Subcutaneous abdominal adipose tissue (tissue), 5 donors: Measurements from ENCODE around the gene LRRC2.

Experiments
- H3K27ac ChIP-seq: one replicate; pipeline ENCODE4 v1.7.0; 2013; ENCODE audit warnings: low read depth, mild to moderate bottlenecking, inconsistent platforms, low read length, moderate library complexity
- H3K27me3 ChIP-seq, 5 donors: one replicate each; pipeline ENCODE4 v1.7.0; 2013; ENCODE audit warnings: low read length in 5 of 5, inconsistent platforms in 1 of 5; ENCODE audit not compliant: control insufficient read depth in 5 of 5, insufficient read depth in 4 of 5
- H3K36me3 ChIP-seq, 5 donors: one replicate each; pipeline ENCODE4 v1.7.0; 2013; ENCODE audit warnings: low read length in 5 of 5; ENCODE audit not compliant: control insufficient read depth in 5 of 5, insufficient read depth in 5 of 5
- H3K4me1 ChIP-seq, 5 donors: one replicate each; pipeline ENCODE4 v1.7.0; 2013; ENCODE audit warnings: low read length in 5 of 5, mild to moderate bottlenecking in 3 of 5, moderate library complexity in 1 of 5; ENCODE audit not compliant: control insufficient read depth in 5 of 5, insufficient read depth in 5 of 5
- H3K4me3 ChIP-seq, 5 donors: one replicate each; pipeline ENCODE4 v1.7.0; 2013; ENCODE audit warnings: low read length in 5 of 5, low read depth in 1 of 5
- H3K9ac ChIP-seq, 5 donors: one replicate each; pipeline ENCODE4 v1.7.0; 2013; ENCODE audit warnings: low read length in 5 of 5, mild to moderate bottlenecking in 4 of 5, moderate library complexity in 3 of 5
- H3K9me3 ChIP-seq, 5 donors: one replicate each; pipeline ENCODE4 v1.7.0; 2013; ENCODE audit warnings: low read length in 5 of 5; ENCODE audit not compliant: control insufficient read depth in 5 of 5
- donor health status: healthy.
- donor health status: healthy.
- donor health status: healthy.
- donor health status: healthy.
- donor health status: healthy.

The LRRC2 gene

DNA sequence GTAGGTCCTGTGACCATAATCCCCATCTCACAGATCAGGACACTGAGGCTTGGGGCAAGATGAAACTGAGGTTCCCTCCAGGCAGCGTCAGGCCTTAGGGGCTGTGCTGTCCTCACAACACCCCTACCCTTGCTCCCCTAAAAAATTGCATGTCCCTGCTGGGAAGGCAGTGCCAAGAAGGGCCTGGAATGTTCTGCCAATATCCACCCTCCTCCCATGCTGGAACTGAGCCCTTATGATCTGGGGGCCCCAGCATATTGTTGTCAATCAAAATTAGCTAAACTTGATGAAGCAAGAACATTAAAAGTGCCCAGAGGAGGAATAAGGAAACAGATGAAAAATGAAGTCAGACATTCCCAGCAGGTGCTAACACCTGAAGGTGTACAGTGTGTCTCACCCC lies 81.7 kb downstream of the LRRC2 start:
- H3K9me3 ChIP-seq = no peaks in the 10 kb centered on the region
- no peaks in the 10 kb centered on the region for H3K36me3 ChIP-seq
- H3K27ac ChIP-seq = no peak overlapping the region
- H3K27me3 ChIP-seq = no peaks in the 10 kb centered on the region
- H3K4me3 ChIP-seq = no peak overlapping the region
- peaks cover 0 to 6% (median 5%) of the 10 kb centered on the region in 5 donors for H3K4me1 ChIP-seq
- H3K9ac ChIP-seq = no peak overlapping the region

GRCh38 chr3:46483825-46484224 lies 82.3 kb downstream of the LRRC2 start:
- Histone ChIP-seq H3K27ac (no peak overlapping the region), H3K9ac (no peak overlapping the region), H3K4me3 (no peak overlapping the region), H3K9me3 (no peaks in the 10 kb centered on the region), H3K36me3 (no peaks in the 10 kb centered on the region), H3K4me1 (peaks cover 0 to 3% (median 2%) of the 10 kb centered on the region in 5 donors), H3K27me3 (no peaks in the 10 kb centered on the region)

- H3K4me1 ChIP-seq = no peaks in the 10 kb centered on the region
- no peaks in the 10 kb centered on the region for H3K36me3 ChIP-seq
- no peak overlapping the region for H3K27ac ChIP-seq
- no peak overlapping the region for H3K9ac ChIP-seq
- peaks cover 0 to 3% (median 0%) of the 10 kb centered on the region in 5 donors for H3K27me3 ChIP-seq
- H3K9me3 ChIP-seq = no peaks in the 10 kb centered on the region
- H3K4me3 ChIP-seq = no peak overlapping the region
Observed at GRCh38 chr3:46482632-46483350, 83.3 kb downstream of the LRRC2 start.

GRCh38 chr3:46481636-46482035 lies 84.5 kb downstream of the LRRC2 start:
- H3K27me3 ChIP-seq = peaks cover 0 to 3% (median 0%) of the 10 kb centered on the region in 5 donors
- H3K27ac ChIP-seq = no peak overlapping the region
- H3K4me1 ChIP-seq = no peaks in the 10 kb centered on the region
- H3K36me3 ChIP-seq = no peaks in the 10 kb centered on the region
- H3K9me3 ChIP-seq = no peaks in the 10 kb centered on the region
- no peak overlapping the region for H3K4me3 ChIP-seq
- H3K9ac ChIP-seq = no peak overlapping the region

- peaks cover 0 to 3% (median 0%) of the 10 kb centered on the region in 5 donors for H3K27me3 ChIP-seq
- no peaks in the 10 kb centered on the region for H3K9me3 ChIP-seq
- H3K4me1 ChIP-seq = no peaks in the 10 kb centered on the region
- no peaks in the 10 kb centered on the region for H3K36me3 ChIP-seq
- H3K9ac ChIP-seq = no peak overlapping the region
- H3K27ac ChIP-seq = no peak overlapping the region
- H3K4me3 ChIP-seq = no peak overlapping the region
Observed at GRCh38 chr3:46480491-46481195, 85.5 kb downstream of the LRRC2 start.

DNA sequence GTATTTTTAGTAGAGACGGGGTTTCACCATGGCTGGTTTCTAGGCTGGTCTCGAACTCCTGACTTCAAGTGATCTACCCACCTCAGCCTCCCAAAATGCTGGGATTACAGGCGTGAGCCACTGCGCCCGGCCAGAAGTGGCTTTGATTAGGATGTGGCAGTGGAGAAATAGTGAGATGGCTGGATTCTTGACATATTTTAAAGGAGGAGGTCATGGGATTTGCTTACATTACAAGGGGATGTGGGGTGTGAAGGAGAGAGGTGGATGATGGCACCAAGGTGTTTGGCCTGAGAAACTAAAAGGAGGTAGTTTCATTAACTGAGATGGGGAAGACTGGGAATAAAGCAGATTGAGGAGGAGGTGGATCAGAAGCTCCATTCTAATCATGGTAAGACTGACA lies 86.4 kb downstream of the LRRC2 start:
- Histone ChIP-seq H3K4me3 (no peak overlapping the region), H3K36me3 (no peaks in the 10 kb centered on the region), H3K4me1 (no peaks in the 10 kb centered on the region), H3K9me3 (peaks cover 0 to 7% (median 3%) of the 10 kb centered on the region in 5 donors), H3K27me3 (peaks cover 0 to 3% (median 0%) of the 10 kb centered on the region in 5 donors), H3K9ac (no peak overlapping the region), H3K27ac (no peak overlapping the region)

- H3K27ac ChIP-seq = no peak overlapping the region
Observed at GRCh38 chr3:46479021-46479420, 87.1 kb downstream of the LRRC2 start.

DNA sequence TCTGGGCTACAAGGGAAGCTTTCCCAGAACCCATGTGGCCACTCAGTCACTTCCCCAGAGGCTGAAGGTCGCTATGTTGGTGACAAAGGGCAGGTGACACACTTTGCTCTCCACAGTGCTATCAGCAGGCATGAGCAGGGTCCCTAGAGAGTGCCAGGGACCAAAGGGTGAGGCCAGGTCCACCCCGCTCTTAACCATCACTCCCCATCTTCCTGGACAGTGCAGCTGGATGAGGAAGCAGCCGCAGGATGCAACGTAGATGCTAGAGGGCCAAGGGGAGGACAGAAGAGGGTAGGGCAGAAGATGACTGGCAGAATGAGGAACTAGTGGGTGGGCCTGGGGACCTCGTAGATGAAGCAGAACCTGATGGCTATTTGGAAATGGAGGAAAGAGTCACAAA lies 87.8 kb downstream of the LRRC2 start:
- Histone ChIP-seq H3K4me3 (no peak overlapping the region), H3K9ac (no peak overlapping the region), H3K27ac (no peak overlapping the region), H3K27me3 (peaks cover 0 to 3% (median 0%) of the 10 kb centered on the region in 5 donors), H3K9me3 (peaks cover 0 to 9% (median 3%) of the 10 kb centered on the region in 5 donors), H3K4me1 (no peaks in the 10 kb centered on the region), H3K36me3 (no peaks in the 10 kb centered on the region)

More at GRCh38 chr3:46479021-46479420, 87.1 kb downstream of the LRRC2 start:
- Histone ChIP-seq H3K9me3 (peaks cover 0 to 9% (median 3%) of the 10 kb centered on the region in 5 donors), H3K9ac (no peak overlapping the region), H3K27me3 (peaks cover 0 to 3% (median 0%) of the 10 kb centered on the region in 5 donors), H3K36me3 (no peaks in the 10 kb centered on the region), H3K4me1 (no peaks in the 10 kb centered on the region), H3K4me3 (no peak overlapping the region)

GRCh38 chr3:46477756-46478155 lies 88.3 kb downstream of the LRRC2 start:
- no peaks in the 10 kb centered on the region for H3K36me3 ChIP-seq
- H3K27ac ChIP-seq = no peak overlapping the region
- H3K9me3 ChIP-seq = peaks cover 0 to 9% (median 3%) of the 10 kb centered on the region in 5 donors
- H3K27me3 ChIP-seq = peaks cover 0 to 3% (median 0%) of the 10 kb centered on the region in 5 donors
- no peak overlapping the region for H3K9ac ChIP-seq
- no peak overlapping the region for H3K4me3 ChIP-seq
- H3K4me1 ChIP-seq = no peaks in the 10 kb centered on the region

- Histone ChIP-seq H3K27ac (no peak overlapping the region), H3K9me3 (peaks cover 0 to 9% (median 3%) of the 10 kb centered on the region in 5 donors), H3K36me3 (no peaks in the 10 kb centered on the region)
Observed at GRCh38 chr3:46477145-46477544, 89.0 kb downstream of the LRRC2 start.

More at GRCh38 chr3:46477145-46477544, 89.0 kb downstream of the LRRC2 start:
- Histone ChIP-seq H3K9ac (no peak overlapping the region), H3K4me3 (no peak overlapping the region), H3K27me3 (peaks cover 0 to 3% (median under 1%) of the 10 kb centered on the region in 5 donors), H3K4me1 (no peaks in the 10 kb centered on the region)
